HepG2 (cell line): ENCODE data around the gene ZDHHC16. TPM values are rescaled to one million over a fixed set of nuclear protein-coding genes. Genes with fewer than 3 reads are reported as not detected.

ENCODE experiments used
- AGO1 ChIP-seq: fragments of 200-400 bp; formaldehyde crosslinking; IDR thresholded peaks from 2 replicates; pipeline ENCODE4 v1.6.1; 2017; ENCODE audit warnings: mild to moderate bottlenecking, low read depth, low read length, moderate library complexity; ENCODE audit not compliant: poor library complexity, severe bottlenecking
- AKNA ChIP-seq: sonication (generic); formaldehyde crosslinking; IDR thresholded peaks from 2 replicates; pipeline ENCODE4 v1.4.0; 2020; ENCODE audit warnings: missing genetic modification reagents, borderline replicate concordance
- E2F1 ChIP-seq: sonication (generic); formaldehyde crosslinking; IDR thresholded peaks from 2 replicates; pipeline ENCODE4 v1.5.0; 2020; ENCODE audit warnings: missing genetic modification reagents
- FOXM1 ChIP-seq: sonication (generic); formaldehyde crosslinking; IDR thresholded peaks from 2 replicates; pipeline ENCODE4 v1.5.0; 2020; ENCODE audit warnings: missing genetic modification reagents
- NFE2L1 ChIP-seq: sonication (generic); formaldehyde crosslinking; IDR thresholded peaks from 2 replicates; pipeline ENCODE4 v1.4.0; 2020; ENCODE audit warnings: missing genetic modification reagents, mild to moderate bottlenecking, borderline replicate concordance
- NFRKB ChIP-seq: fragments of 450-650 bp; IDR thresholded peaks from 2 replicates; pipeline ENCODE4 v1.6.1; 2017
- PAX8 ChIP-seq: sonication (generic); formaldehyde crosslinking; IDR thresholded peaks from 2 replicates; pipeline ENCODE4 v1.8.0; 2022; ENCODE audit warnings: mild to moderate bottlenecking, missing genetic modification reagents, borderline replicate concordance
- PBX2 ChIP-seq: IDR thresholded peaks from 2 replicates; pipeline ENCODE4 v1.6.1; 2016; ENCODE audit warnings: control low read depth
- PRMT3 ChIP-seq: sonication (generic); formaldehyde crosslinking; IDR thresholded peaks from 2 replicates; pipeline ENCODE4 v1.8.1; 2022; ENCODE audit warnings: low read depth, mild to moderate bottlenecking, moderate library complexity, missing genetic modification reagents, borderline replicate concordance
- RFX5 ChIP-seq: IDR thresholded peaks from 2 replicates; pipeline ENCODE4 v1.6.1; 2011; ENCODE audit warnings: low read depth, low read length, improper control_type of control experiment
- RXRA ChIP-seq: sonication (generic); formaldehyde crosslinking; IDR thresholded peaks from 2 replicates; pipeline ENCODE4 v1.5.1; 2020; ENCODE audit warnings: missing genetic modification reagents
- SALL2 ChIP-seq: sonication (generic); formaldehyde crosslinking; IDR thresholded peaks from 2 replicates; pipeline ENCODE4 v1.8.1; 2023; ENCODE audit warnings: mild to moderate bottlenecking, missing genetic modification reagents, inconsistent platforms
- SAP130 ChIP-seq: IDR thresholded peaks from 2 replicates; pipeline ENCODE4 v1.6.1; 2016; ENCODE audit warnings: low read depth
- SMAD1 ChIP-seq: sonication (generic); formaldehyde crosslinking; IDR thresholded peaks from 2 replicates; pipeline ENCODE4 v1.4.0; 2020; ENCODE audit warnings: missing genetic modification reagents, low read depth, mild to moderate bottlenecking, borderline replicate concordance
- SNRNP70 ChIP-seq: fragments of 200-400 bp; formaldehyde crosslinking; IDR thresholded peaks from 2 replicates; pipeline ENCODE4 v1.6.1; 2017; ENCODE audit warnings: mild to moderate bottlenecking, low read depth, low read length, moderate library complexity
- ZC3H4 ChIP-seq: sonication (generic); formaldehyde crosslinking; IDR thresholded peaks from 2 replicates; pipeline ENCODE4 v1.4.0; 2020; ENCODE audit warnings: missing genetic modification reagents, borderline replicate concordance
- ZNF296 ChIP-seq: sonication (generic); formaldehyde crosslinking; conservative IDR thresholded peaks from 2 replicates; pipeline ENCODE4 v1.5.0; 2020; ENCODE audit warnings: mild to moderate bottlenecking, missing genetic modification reagents
- ZNF607 ChIP-seq: sonication (generic); formaldehyde crosslinking; IDR thresholded peaks from 2 replicates; pipeline ENCODE4 v1.5.1; 2020; ENCODE audit warnings: missing genetic modification reagents, mild to moderate bottlenecking, borderline replicate concordance
- ZNF704 ChIP-seq: sonication (generic); formaldehyde crosslinking; IDR thresholded peaks from 2 replicates; pipeline ENCODE4 v1.8.1; 2023; ENCODE audit warnings: mild to moderate bottlenecking, inconsistent platforms, moderate library complexity, missing genetic modification reagents, borderline replicate concordance
- polyA plus RNA-seq, 8 experiments: library from polyadenylated mRNA; depleted of rRNA in 3 of 8; stranded (reverse) in 7 of 8; unstranded in 1 of 8; fragments of >200 nt; fragmentation: Illumina TruSeq in 4 of 8; extraction: Trizol in 4 of 8; gene quantifications; 2 replicates each; pipeline versions ENCODE4 v1.2.1 to v1.2.3, GENCODE V29; 2011 to 2016; ENCODE audit warnings: low read depth in 4 of 8, missing spikeins in 1 of 8, mixed read lengths in 1 of 8; ENCODE audit not compliant: insufficient read depth in 1 of 8
- total RNA-seq, 5 experiments: library from RNA; depleted of rRNA; stranded (reverse); fragments of >200 nt; fragmentation: Illumina TruSeq; extraction: Trizol; gene quantifications; 2 replicates each; pipeline ENCODE4 v1.2.3, GENCODE V29; 2016; ENCODE audit warnings: low read depth in 1 of 5

Gene ZDHHC16
- total and polyA plus RNA-seq, 2 of the 13 experiments (the other 11 are each of a cell fraction or from before 2014, with no cell fraction given) = 40.8 to 41.8 TPM

GRCh38 chr10:97425964-97426775 lies 19.8 kb upstream of the ZDHHC16 start, which contains the start of gene PGAM1 (continued):
- TF ChIP-seq E2F1 (CRISPR knock-in tag) (peak; percentile 89), ZNF704 (CRISPR knock-in tag) (no peak; the same call in 1 of the 2 replicates), ZNF296 (CRISPR knock-in tag) (no peak), NFRKB (no peak), FOXM1 (CRISPR knock-in tag) (no peak), RFX5 (no peak), SAP130 (CRISPR knock-in tag) (peak; percentile 76), NFE2L1 (CRISPR knock-in tag) (no peak), PBX2 (CRISPR knock-in tag) (no peak), ZC3H4 (CRISPR knock-in tag) (no peak), PRMT3 (no peak), AGO1 (no peak), SNRNP70 (no peak), SALL2 (CRISPR knock-in tag) (no peak), PAX8 (CRISPR knock-in tag) (no peak), RXRA (CRISPR knock-in tag) (peak; percentile 52), AKNA (CRISPR knock-in tag) (no peak), ZNF607 (CRISPR knock-in tag) (no peak; the same call in 1 of the 2 replicates), SMAD1 (no peak)
